K562 (cell line): ENCODE data around the gene CABP7. TPM values are rescaled to one million over a fixed set of nuclear protein-coding genes. Genes with fewer than 3 reads are reported as not detected.
A peak's percentile ranks its signal among the peaks of the same experiment; 100 is the strongest.

ENCODE experiments used
- AFF1 ChIP-seq, 2 experiments: fragments of 450-650 bp; IDR thresholded peaks; 2 replicates each; pipeline ENCODE4 v1.6.1; 2018; ENCODE audit warnings: mild to moderate bottlenecking in 2 of 2, low read depth in 1 of 2; ENCODE audit not compliant: partially characterized antibody in 2 of 2
- DEAF1 ChIP-seq: fragments of 450-650 bp; formaldehyde crosslinking; IDR thresholded peaks from 2 replicates; pipeline ENCODE4 v1.4.0; 2020; ENCODE audit warnings: mild to moderate bottlenecking, moderate library complexity
- GATAD2A ChIP-seq: fragments of 450-650 bp; IDR thresholded peaks from 2 replicates; pipeline ENCODE4 v1.6.1; 2017
- HMGXB4 ChIP-seq: sonication (generic); formaldehyde crosslinking; IDR thresholded peaks from 2 replicates; pipeline ENCODE4 v1.8.1; 2023; ENCODE audit warnings: mild to moderate bottlenecking, missing genetic modification reagents
- HOXB6 ChIP-seq: fragments of 250-450 bp; sonication (Bioruptor Pico); IDR thresholded peaks from 2 replicates; pipeline ENCODE4 v1.5.1; 2022; ENCODE audit warnings: mild to moderate bottlenecking, borderline replicate concordance
- IFI16 ChIP-seq: fragments of 250-450 bp; sonication (Bioruptor Pico); IDR thresholded peaks from 2 replicates; pipeline ENCODE4 v2.1.2; 2022; ENCODE audit warnings: mild to moderate bottlenecking, inconsistent platforms
- MITF ChIP-seq: IDR thresholded peaks from 2 replicates; pipeline ENCODE4 v1.6.1; 2014; ENCODE audit warnings: antibody characterized with exemption
- MNT ChIP-seq, 2 experiments: fragments of 450-650 bp; conservative IDR thresholded peaks; 2 replicates each; pipeline ENCODE4 v1.6.1; 2017; ENCODE audit warnings: mild to moderate bottlenecking in 2 of 2, moderate library complexity in 2 of 2
- POLR2AphosphoS5 ChIP-seq: IDR thresholded peaks from 2 replicates; pipeline ENCODE4 v1.6.1; 2011; ENCODE audit warnings: mild to moderate bottlenecking, low read depth, low read length, moderate library complexity; ENCODE audit not compliant: control insufficient read depth, insufficient read depth
- SAP30 ChIP-seq: fragments of 200-600 bp; sonication (generic); IDR thresholded peaks from 2 replicates; pipeline ENCODE4 v1.6.1; 2012; ENCODE audit warnings: borderline replicate concordance, low read depth, mild to moderate bottlenecking, moderate library complexity, low read length, control low read depth, inconsistent platforms; ENCODE audit not compliant: insufficient read depth, poor library complexity, severe bottlenecking
- SMAD1 ChIP-seq: fragments of 150-350 bp; IDR thresholded peaks from 2 replicates; pipeline ENCODE4 v1.6.1; 2014; ENCODE audit warnings: low read length, low read depth; ENCODE audit not compliant: partially characterized antibody
- TBP ChIP-seq: optimal IDR thresholded peaks from 2 replicates; pipeline ENCODE3; 2011; ENCODE audit warnings: low read depth, low read length, improper control_type of control experiment
- ZKSCAN1 ChIP-seq: fragments of 150-350 bp; IDR thresholded peaks from 2 replicates; pipeline ENCODE4 v1.6.1; 2016; ENCODE audit warnings: low read depth, low read length
- ZNF124 ChIP-seq: sonication (generic); formaldehyde crosslinking; IDR thresholded peaks from 2 replicates; pipeline ENCODE4 v1.8.1; 2022; ENCODE audit warnings: missing genetic modification reagents
- polyA plus RNA-seq, 8 experiments: library from polyadenylated mRNA; depleted of rRNA in 4 of 8; stranded (reverse) in 5 of 8; unstranded in 3 of 8; fragments of >200 nt; fragmentation: Nextera tagmentation in 2 of 8; fragmentation: Illumina TruSeq in 1 of 8; extraction: Ambion mirVana in 2 of 8; extraction: Trizol in 1 of 8; gene quantifications; 2 replicates each; pipeline versions ENCODE4 v1.2.1 to v1.2.3, GENCODE V29; 2011 to 2014; ENCODE audit warnings: inconsistent platforms in 1 of 8, missing spikeins in 1 of 8
- total RNA-seq, 7 experiments: library from RNA; depleted of rRNA in 6 of 7; stranded (reverse); fragments of >200 nt in 6 of 7; fragmentation: Illumina TruSeq in 2 of 7; extraction: Trizol in 2 of 7; gene quantifications; 2 replicates each; pipeline versions ENCODE4 v1.2.1 to v1.2.3, GENCODE V29; 2011 to 2021; ENCODE audit warnings: low replicate concordance in 1 of 7

CABP7 gene
- total and polyA plus RNA-seq, 9 of the 15 experiments (the other 6 are each of a cell fraction or from before 2014, with no cell fraction given) = not detected

GRCh38 chr22:29767171-29768051 lies 47.6 kb downstream of the CABP7 start, which contains the start of gene UQCR10 (continued):
- TF ChIP-seq SAP30 (peak; percentile 17), HOXB6 (CRISPR knock-in tag) (no peak), ZNF124 (CRISPR knock-in tag) (no peak), MNT (conservative IDR thresholded peaks at IDR 0.05) (no peak; a peak in 2 of 4 replicates), AFF1 (IDR thresholded peaks at IDR 0.05; ENCODE audit: low read depth in 1 of 2, partially characterized antibody in 2 of 2) (peak; percentile 62 to 99), POLR2AphosphoS5 (peak; percentile 57; the same call in 1 of the 2 replicates), SMAD1 (no peak), GATAD2A (no peak), HMGXB4 (no peak), ZKSCAN1 (no peak), DEAF1 (CRISPR knock-in tag) (no peak), IFI16 (no peak), MITF (no peak), TBP (peak; percentile 85)
